Ecto neural progenitor cell (in vitro differentiated cells): ENCODE measurements around the gene TRIM15.
A peak's percentile ranks its signal among the peaks of the same experiment; 100 is the strongest.
"Not testable (repeated sequence)": the region's sequence is repeated elsewhere in the genome, so short reads cannot be mapped to it uniquely, and the experiment has no call there.

Source experiments
- DNase-seq: peaks from one replicate; pipeline ENCODE4 v3.0.0-alpha.2; 2018; ENCODE audit warnings: low spot score

TRIM15 gene

DNA sequence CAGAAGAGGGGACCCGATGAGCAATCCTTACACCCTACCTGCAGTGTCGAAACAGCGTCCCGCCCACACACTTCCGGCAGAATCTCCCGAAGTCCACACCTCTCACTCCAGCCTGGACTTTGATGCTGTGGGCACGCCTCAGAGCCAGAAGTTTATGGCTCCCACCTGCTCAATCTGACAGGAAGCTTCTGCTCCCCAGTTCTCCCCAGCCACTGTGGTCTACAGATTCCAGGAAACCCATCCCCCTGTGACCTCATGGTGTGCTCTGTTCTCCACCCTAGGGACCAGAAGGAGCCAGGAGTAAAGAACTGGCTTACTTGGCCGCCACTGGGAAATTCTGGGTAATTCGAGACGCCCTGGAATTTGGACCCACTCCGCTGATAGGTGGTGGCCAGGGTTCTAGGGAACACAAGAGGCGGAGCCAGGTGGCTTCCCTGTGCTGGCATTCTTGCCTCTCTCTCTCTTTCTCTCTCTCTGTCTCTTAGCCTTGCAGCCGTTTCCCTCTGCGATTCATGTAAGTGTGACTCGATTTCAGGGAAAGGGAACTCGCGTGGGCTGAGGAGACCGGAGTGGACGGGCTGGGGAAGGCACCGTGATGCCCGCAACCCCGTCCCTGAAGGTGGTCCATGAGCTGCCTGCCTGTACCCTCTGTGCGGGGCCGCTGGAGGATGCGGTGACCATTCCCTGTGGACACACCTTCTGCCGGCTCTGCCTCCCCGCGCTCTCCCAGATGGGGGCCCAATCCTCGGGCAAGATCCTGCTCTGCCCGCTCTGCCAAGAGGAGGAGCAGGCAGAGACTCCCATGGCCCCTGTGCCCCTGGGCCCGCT, at the start of gene TRIM15:
TRIM15 (plus strand) TSS at position 457 of the 828 bp plus-strand sequence; CDS start at position 596, 139 bp downstream.
- DNase-seq: no peak

DNA sequence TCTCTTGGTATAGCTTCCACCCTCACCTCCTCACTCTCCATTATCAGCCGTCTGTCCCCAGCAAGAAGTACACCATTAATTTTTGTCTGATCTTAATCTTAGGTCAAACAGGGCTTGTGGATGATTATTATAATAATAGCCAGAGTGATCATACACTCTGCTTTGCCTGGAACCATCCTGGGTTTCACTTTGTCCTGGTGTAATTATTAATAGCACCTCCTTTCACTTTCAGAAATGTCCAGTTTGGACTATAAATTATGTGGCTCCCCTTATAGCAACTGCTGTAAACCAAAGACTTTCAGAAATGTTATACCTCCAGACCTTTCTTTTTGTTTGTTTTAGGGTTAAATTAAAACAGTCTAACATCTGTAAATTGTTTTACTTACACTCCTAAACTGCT, 49.5 kb upstream of the TRIM15 start:
- no peak for DNase-seq

DNA sequence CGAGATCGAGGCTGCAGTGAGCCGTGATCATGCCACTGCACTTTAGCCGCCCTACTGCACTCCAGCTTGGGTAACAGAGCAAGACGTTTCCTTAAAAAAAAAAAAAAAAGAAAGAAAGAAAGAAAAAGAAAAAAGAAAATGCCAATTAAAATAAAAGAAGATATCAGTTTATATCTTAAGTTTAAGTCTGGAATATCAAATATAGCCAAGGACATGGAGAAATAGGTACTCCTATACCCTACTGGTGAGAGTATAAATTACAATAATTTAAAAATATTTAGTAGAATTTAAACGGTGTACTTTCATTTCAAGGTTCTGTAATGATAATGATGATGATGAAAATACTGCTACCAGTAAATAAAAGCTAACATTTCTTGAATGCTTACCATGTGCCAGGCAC, 46.6 kb upstream of the TRIM15 start:
- no peak for DNase-seq

DNA sequence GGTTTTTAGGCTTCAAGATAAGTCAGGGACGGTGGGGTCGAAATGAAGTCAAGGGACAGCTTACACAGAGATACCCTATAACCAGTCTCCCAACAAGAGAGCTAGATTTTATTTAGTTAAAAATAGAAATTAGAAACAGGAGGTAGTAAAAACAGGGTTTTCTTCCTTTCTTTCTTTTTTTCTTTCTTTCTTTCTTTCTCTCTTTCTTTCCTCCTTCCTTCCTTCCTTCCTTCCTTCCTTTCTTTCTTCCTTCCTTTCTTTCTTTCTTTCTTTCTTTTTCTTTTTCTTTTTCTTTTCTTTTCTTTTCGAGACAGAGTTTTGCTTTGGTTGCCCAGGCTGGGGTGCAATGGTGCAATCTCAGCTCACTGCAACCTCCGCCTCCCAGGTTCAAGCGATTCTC, 44.7 kb upstream of the TRIM15 start:
- DNase-seq: not testable (repeated sequence)

DNA sequence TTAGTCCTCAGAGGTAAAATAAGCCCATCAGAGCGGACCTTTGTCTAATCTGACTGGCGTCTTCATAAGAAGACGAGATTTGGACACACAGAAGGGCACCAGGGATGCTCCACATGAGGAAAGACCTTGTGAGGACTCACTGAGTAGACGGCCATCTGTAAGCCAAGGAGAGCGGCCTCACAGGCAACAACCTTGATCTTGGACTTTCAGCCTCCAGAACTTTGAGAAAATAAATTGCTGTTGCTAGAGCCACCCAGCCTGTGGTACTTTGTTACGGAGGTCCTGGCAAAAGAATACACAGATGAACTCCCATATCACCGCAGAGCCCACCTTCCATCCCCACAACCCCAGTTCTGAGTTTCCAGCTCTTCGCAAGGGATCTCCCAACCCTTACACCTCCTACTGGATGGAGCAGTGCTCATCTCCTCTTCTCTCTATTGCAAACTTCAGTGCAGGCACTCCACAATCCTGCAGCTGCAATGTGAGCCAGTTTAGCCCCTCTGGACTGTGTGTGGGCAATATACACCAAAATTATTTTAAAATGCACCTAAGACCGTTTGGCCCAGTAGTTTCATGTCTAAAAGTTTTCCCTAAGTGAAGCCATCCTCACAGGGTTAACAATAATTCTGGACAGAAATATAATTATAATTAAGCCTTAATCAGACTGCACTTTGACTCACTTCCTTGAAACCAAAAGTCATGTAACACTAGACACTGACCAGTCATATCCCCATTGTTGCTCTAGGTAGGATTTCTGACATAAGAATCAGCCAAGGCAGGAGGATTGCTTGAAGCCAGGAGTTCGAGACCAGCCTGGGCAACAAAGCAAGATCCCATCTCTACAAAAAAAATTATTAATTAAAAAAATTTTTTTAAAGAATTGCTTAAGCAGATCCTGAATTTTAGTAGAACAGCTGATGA, 41.6 kb upstream of the TRIM15 start:
- DNase-seq: no peak

DNA sequence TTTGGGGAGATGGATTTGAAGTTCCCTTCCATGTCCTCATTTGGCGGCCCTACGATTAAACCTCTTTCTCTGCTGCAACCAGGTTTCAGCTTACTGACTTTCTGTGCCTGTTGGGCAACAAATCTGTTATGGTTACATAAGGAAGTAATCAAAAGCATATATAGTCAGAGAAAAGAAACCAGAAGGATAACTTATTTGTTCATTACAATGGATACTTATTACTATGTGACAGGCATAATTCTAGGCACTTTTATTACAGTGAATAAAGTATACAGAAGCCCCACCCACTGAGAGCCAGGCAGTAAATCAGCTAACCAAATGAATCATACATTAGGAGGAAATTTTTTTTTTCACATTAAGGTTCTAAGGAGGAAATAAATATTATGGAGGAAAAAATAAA, 40.8 kb upstream of the TRIM15 start:
- DNase-seq: no peak

DNA sequence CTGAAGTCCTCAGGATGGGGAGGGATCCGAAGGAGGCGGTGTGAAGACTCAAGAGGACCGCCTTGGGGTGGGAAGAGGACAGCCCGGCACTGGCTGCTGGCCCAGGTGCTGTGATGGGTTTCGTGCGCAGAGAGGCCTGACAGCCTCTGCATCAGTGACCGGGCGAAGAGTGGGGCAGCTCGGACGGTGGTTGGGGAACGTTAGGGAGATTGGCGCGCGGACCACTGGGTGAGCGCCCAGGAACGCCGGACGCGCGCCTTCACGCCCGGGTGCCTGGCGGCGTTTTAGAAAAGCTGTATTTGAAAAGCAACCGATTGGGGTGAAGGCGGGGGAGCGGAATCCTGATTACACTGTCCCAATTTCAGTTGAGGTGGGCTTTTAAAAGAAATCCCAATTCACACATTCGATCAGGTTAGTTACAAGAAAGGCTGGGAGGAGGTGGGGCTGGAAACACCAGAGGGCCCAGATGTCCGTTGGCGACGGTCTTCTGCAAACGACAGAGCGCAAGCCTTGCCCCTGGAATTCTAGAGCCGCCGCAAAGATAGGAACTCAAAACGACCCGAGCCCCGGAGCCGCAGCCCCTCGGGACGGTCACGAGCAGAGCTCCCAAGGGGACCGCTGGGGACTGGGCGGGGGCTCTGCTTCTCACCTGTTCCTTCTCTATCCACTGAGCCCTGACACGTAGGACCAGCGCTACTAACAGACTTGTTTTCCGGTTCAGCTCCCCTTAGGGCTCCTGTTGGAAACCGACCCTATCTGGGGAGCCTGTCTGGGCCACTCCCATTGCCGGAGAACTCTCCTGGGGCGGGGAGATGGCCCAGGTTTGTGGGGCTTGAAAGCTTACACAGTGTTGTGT, 35.9 kb upstream of the TRIM15 start:
- peak; percentile 55 for DNase-seq

DNA sequence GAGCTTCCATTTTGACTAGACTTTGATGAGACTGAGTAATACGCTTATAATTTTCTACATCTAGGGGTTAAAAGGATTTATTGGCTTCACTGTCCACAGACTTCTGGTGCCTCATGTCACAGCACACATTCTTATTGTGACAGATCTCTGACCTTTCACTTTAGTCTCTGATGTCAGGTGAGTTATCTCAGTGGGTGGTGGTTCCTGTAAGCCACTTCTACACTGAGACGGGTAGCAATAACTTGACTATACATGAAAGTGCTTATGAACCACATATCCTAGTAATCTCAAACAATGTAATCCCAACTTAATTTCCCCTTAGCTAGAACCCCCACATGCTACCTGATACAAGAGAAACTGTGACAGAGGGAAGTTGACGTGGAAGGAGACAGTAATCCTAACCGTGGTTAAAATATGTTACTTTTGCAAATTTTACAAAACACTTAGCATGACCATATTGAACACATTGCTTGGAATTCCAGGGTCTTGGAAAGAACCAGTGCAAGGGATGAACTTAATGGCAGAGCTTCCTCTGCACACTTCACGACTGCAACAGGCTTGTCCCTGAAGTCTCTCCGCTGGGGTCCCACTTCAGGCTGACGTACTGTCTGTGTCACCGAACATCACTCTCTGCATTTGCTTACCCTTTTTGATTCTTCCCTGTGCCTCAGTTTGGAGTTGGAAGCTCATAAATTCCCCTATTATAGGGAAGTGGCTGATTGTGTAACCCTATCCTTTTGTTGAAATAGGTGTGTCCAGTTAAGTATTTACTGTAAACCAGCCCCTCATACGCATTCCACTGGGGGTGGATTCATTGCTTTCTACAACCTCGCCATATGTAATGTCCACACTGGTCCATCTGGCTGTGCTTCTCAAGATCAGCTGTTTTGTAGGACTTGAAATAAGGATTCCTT, 33.8 kb upstream of the TRIM15 start:
- DNase-seq: no peak

DNA sequence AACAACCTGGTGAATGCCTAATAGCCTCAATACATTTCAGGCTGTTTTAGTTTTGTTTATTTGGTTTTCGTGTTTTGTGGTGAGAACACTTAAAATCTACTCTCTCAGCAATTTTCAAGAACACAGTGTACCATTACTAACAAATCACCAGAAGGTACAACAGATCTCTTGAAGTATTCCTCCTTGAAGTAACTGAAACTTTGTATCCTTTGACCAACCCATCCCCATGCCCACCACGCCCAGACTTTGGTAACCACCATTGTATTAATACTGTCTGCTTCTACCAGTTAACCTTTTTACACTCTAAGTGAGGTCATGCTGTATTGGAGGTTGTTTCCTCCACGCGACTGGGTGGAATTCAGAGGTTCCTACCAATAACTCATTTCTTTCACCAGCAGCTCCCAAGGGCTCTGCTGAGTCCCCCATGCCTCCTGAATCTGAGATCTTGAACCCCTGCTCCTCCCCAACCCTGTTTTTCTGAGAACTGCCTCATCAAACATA, 33.1 kb upstream of the TRIM15 start:
- DNase-seq: no peak

DNA sequence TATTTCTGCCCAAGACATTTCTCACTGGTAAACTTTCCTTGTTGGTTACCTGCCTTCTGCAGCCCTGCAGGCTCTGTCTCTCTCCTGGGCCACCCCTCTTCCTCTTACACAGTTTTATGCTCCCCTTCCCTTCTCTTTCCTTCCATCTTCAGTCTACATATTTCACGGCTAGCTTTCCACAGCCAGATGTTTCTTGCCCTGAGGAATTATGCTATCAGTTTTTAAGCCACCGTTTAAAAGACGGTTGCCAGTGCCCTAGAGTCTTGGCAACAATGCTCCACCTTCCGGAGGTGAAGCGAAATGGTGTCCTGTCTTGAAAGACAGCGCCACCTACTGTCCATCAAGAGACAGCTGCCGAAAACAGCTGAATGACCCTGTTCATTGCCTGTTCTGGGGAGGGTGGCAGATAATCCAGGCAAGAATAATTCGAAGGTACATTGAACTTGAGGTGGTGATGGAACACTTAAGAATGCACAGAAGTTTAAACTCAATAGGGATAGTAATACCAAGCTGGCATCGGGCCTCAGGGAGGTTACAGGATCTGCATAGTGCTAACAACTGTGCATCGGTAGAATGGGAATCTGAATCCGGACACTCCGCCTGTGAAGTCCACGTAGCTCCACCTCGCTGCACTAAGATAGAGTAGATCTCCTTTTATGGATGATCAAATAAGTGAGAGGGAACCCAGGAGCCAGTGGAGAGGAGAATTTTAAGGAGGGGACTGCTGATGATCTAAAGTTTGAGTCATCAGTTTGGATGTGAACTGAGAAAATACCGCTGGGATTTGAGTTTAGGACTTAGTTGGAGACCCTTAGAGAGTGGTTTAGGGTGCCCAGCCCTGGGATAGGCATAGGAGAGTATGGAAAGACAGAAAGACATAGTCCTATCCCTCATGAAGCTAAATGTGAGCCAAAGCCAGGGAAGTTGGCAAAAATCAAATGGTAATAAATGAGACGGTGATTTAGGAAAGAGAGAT, 32.2 kb upstream of the TRIM15 start:
- DNase-seq: peak; percentile 69

DNA sequence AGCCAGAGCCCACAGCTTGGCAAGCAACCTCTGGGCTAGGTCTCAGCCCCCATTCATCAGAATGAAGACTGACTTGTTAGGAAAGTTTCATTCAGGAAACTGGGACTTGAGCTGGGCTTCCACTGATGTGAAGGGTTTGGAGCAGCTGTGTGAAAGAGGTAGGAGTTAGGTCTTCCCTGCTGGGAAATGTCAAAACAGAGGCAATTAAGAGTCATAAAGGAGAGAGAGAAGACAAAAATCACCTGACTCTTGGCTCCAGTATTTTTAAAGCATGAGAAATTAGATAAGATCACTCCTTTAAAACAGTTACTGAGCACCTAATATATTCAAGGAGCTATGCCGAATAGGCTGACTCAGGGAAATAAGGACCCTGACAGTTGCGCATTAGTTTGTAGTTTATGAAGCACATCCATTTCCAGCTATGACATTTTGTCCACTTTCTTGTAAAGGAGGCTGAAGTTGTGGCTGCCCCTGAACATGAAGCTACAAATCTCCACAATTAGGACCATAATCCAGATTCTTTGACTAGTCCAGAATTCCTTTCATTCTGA, 31.3 kb upstream of the TRIM15 start:
- DNase-seq: no peak

DNA sequence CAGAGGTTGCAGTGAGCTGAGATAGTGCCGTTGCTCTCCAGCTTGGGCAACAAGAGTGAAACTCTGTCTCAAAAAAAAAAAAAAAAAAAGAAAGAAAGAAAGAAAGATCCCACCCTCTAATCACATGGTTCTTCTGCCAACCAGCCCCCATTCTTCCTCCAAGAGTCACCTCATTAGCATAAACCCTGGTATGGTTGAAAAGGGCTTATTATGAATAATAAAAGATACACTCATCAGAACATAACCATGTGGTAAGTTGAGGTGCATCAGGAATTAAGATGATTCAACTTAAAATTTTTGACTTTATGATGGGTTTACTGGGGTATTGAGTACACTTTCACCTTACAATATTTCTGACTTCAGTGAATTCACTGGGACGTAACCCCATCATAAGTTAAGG, 28.2 kb upstream of the TRIM15 start:
- no peak for DNase-seq

DNA sequence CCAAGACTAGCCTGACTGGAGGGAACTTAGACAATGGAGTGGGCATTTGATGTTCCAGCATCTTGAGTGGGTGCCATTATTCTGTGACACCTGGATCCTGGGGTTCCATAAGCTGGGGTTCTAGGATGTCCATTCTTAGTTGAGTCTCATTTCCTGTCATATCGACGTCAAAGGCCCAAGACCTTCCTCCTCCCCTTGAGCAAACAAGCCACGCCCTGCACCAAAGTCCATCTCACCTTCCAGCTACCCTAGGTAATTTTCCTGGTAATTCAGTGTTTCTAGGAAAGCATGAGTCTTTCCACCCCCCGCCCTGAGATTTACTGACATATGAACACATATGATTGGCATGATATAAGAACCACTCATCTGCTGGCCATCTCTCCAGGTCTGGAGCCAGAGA, 27.6 kb upstream of the TRIM15 start, which contains the start of gene TRIM40:
TRIM40 (plus strand) TSS at position 384 of the 400 bp plus-strand sequence. CDS start 897 bp downstream, outside the sequence.
- DNase-seq: no peak

DNA sequence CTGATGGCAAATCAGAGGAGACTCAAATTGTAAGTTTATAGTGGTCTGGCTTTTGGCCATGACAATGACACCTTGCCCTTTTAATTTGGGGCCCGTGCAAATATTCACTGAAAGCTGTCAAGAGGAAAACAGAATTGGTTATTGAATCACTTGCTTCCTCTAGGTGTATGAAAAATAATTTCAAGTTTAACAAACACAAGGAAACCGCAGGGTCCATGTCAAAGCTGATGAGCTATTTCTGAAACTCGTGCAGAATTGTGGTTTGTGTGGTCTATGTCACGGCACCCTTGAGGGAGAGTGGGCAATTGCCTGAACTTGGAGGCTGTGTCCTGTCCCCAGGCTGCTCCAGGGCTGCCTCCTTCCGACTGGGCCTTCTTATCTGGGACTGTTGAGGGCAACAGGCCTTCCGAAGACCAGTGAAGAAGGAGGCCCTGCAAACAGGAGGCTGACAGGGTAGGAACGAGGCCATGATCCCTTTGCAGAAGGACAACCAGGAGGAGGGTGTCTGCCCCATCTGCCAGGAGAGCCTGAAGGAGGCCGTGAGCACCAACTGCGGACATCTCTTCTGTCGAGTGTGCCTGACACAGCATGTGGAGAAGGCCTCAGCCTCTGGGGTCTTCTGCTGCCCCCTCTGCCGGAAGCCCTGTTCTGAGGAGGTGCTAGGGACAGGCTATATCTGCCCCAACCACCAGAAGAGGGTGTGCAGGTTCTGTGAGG, 26.6 kb upstream of the TRIM15 start:
- no peak for DNase-seq

DNA sequence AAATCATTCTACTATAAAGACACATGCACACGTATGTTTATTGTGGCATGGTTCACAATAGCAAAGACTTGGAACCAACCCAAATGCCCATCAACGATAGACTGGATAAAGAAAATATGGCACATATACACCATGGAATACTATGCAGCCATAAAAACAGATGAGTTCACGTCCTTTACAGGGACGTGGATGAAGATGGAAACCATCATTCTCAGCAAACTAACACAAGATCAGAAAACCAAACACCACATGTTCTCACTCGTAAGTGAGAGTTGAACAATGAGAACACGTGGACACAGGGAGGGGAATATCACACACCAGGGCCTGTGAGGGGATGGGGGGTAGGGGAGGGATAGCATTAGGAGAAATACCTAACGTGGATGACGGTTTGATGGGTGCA, 23.1 kb upstream of the TRIM15 start:
- DNase-seq: not testable (repeated sequence)

DNA sequence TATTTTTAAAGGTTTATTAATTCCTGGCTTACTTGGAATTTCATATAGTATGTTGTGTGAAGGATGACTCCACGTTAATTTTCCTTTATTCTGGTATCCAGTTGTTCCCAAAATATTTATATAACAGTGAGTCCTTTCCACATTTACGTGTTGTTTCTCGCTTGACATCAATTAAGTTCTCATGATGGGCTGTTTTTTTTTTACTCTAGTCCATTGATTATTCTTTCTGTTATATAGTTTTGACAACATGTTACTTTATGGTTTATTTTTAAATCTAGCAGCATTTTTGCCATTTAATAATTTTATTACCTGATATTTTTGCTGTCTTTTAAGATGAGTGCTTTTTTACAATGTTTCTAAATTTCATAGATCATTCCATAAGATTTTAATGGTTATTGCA, 20.7 kb upstream of the TRIM15 start:
- DNase-seq: no peak

DNA sequence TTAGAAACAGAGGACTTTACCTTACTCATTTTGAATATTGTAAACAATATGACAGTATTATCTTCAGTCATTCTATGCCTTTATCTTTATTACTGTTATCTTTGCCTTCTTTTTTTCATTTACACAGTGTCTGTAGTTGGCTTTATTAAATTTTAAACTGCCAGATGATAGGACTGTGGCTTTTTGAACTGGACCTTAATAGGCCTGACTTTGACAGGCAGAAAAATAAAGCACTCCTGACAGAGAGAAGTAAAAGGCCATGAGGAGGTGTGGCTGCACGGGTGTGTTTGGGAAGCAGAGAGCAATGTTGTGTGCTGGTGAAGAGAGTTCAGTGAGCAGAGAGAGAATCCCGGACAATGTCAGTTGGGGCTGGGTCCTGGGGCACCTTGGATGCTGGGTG, 19.6 kb upstream of the TRIM15 start:
- no peak for DNase-seq

DNA sequence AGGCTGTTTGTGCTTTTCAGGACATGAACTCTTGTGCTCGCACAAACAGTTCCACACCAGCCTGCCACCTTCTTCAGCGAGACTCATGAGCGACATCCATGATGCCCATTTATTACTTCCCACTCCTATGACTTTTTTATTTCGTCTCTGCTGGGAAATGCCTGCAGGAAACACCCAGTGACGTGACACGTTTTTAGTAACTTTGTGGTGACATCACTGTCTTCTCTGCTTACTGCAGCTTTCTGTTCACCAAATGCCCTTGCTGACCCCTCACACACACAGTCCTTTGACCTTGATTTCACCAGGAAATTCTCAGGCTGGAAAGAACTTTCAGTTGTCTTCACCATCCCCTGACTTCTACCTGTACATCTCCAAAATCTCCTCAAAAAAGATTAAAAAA, 18.5 kb upstream of the TRIM15 start:
- DNase-seq: no peak
